WERI-Rb-1 (cell line): ENCODE data around the gene SPAG9.

Source experiments
- DNase-seq: peaks from one replicate; pipeline ENCODE4 v3.0.0-alpha.2; 2020
- H3K27ac ChIP-seq: fragments of 250-450 bp; sonication (Bioruptor Pico); 2 replicates; pipeline ENCODE4 v1.5.1; 2020; ENCODE audit warnings: mild to moderate bottlenecking, moderate library complexity
- H3K27me3 ChIP-seq: fragments of 250-450 bp; sonication (Bioruptor Pico); 2 replicates; pipeline ENCODE4 v1.5.1; 2021; ENCODE audit warnings: mild to moderate bottlenecking, low read depth, moderate library complexity; ENCODE audit not compliant: insufficient read depth, severe bottlenecking
- H3K36me3 ChIP-seq: fragments of 250-450 bp; sonication (Bioruptor Pico); 2 replicates; pipeline ENCODE4 v1.5.1; 2020; ENCODE audit warnings: mild to moderate bottlenecking, moderate library complexity
- H3K4me3 ChIP-seq: 2 replicates; pipeline ENCODE4 v1.5.1; 2011; ENCODE audit warnings: low read depth, mild to moderate bottlenecking, control low read depth, low read length
- H3K9me3 ChIP-seq: fragments of 250-450 bp; sonication (Bioruptor Pico); 2 replicates; pipeline ENCODE4 v1.5.1; 2021; ENCODE audit warnings: mild to moderate bottlenecking, moderate library complexity; ENCODE audit not compliant: severe bottlenecking
- TF ChIP-seq, protein P1 (sequence below): IDR thresholded peaks from 2 replicates; pipeline ENCODE4 v1.5.1; 2011; ENCODE audit warnings: low read depth, mild to moderate bottlenecking, control low read depth, inconsistent platforms, low read length

SPAG9 gene

DNA sequence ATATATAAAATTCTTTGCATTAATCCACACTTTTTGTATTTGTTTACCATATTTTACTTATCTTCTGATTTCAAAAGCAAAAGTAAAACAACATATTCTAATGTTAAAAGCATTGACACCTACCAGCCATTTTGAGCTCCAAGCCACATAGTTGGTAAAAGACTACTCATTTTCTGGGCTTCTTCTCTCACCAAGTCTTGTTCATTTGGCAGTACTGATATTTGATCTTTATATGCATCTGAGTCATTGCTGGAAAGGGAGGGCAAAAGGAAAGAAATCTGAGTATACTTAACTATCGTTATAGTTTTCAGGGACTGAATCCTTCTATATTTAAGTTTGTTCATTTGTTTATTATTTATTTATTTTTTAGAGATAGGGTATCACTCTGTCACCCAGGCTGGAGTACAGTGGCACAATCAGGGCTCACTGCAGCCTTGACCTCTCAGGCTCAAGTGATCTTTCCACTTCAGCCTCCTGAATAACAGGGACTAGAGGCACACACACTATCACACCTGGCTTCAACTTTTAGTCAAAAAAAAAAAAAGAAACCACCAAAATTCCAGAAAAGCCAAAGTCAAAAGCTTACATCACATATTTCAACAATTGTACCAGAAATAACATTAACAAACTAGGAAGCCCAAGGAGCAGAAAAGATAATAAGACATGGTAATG, 133.5 kb downstream of the SPAG9 start:
- no peak for DNase-seq
- Histone ChIP-seq H3K4me3 (no peak overlapping the region), H3K36me3 (peaks cover 95% of the 10 kb centered on the region), H3K27me3 (no peaks in the 10 kb centered on the region), H3K9me3 (no peaks in the 10 kb centered on the region), H3K27ac (no peak overlapping the region)
- TF ChIP-seq, protein P1, sequence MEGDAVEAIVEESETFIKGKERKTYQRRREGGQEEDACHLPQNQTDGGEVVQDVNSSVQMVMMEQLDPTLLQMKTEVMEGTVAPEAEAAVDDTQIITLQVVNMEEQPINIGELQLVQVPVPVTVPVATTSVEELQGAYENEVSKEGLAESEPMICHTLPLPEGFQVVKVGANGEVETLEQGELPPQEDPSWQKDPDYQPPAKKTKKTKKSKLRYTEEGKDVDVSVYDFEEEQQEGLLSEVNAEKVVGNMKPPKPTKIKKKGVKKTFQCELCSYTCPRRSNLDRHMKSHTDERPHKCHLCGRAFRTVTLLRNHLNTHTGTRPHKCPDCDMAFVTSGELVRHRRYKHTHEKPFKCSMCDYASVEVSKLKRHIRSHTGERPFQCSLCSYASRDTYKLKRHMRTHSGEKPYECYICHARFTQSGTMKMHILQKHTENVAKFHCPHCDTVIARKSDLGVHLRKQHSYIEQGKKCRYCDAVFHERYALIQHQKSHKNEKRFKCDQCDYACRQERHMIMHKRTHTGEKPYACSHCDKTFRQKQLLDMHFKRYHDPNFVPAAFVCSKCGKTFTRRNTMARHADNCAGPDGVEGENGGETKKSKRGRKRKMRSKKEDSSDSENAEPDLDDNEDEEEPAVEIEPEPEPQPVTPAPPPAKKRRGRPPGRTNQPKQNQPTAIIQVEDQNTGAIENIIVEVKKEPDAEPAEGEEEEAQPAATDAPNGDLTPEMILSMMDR: no peak

DNA sequence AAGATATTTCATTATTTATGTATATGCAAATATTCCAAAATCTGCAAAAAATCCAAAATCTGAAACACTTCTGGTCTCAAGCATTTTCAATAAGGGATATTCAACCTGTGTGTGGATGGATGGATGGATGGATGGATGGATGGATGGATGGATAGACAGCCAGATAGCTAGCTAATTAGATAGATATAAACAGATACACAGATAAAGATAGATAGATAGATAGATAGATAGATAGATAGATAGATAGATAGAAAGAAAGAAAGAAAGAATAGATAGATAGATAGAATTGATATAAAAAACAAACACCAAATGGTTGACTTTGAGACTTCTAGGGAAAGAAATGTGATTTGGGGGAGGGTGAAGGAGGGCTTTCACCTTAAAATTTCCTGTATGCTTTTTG, 139.4 kb downstream of the SPAG9 start:
- H3K4me3 ChIP-seq: no peak overlapping the region
- H3K27ac ChIP-seq: no peak overlapping the region
- TF ChIP-seq, protein P1: no peak
- no peaks in the 10 kb centered on the region for H3K9me3 ChIP-seq
- peaks cover 92% of the 10 kb centered on the region for H3K36me3 ChIP-seq
- no peak for DNase-seq
- no peaks in the 10 kb centered on the region for H3K27me3 ChIP-seq

DNA sequence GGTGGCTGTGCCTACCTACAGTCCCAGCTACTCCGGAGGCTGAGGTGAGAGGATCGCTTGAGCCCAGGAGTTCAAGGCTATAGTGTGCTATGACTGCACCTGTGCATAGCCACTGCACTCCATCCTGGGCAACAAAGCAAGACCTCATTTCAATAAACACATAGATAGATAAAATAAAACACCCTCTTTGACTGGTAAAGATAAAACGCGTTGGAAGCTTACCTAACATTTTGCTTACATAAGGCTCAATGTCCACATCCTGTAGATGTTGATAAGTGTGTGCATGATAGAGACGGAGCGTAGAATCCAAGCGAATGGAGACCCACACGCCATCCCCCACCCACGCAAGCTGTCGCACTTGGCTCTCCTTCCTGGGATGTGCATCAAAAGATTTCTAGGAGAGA, 141.1 kb downstream of the SPAG9 start:
- DNase-seq: no peak
- Histone ChIP-seq H3K27ac (no peak overlapping the region), H3K27me3 (no peaks in the 10 kb centered on the region), H3K9me3 (no peaks in the 10 kb centered on the region), H3K4me3 (no peak overlapping the region), H3K36me3 (peaks cover 85% of the 10 kb centered on the region)
- TF ChIP-seq, protein P1: no peak

DNA sequence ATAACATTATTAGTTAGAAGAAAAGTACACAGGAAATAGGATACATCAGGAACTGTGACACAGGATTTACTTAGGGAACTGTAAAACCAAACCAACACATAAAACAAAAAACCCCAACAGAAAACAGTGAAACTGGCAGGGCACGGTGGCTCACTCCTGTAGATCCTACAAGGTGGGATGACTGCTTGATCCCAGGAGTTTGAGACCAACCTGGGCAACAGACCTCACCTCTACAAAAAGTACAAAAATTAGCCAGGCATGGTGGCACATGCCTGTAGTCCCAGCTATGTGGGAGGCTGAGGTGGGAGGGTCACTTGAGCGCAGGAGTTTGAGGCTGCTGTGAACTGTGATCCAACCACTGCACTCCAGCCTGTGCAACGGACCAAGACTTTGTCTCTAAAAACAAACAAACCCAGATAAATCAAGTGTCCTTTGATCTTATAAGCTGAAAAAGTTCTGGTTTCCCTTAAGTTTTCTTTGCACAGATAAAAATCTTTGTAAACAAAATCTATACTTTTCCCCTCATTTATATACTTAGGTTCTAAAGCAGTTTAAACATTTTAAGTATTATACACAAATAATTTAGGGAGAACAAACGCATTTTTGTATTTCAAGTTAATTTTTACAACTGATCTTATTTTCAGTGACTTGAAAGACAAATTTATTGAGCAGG, 143.0 kb downstream of the SPAG9 start:
- DNase-seq: no peak
- TF ChIP-seq, protein P1: no peak
- peaks cover 82% of the 10 kb centered on the region for H3K36me3 ChIP-seq

DNA sequence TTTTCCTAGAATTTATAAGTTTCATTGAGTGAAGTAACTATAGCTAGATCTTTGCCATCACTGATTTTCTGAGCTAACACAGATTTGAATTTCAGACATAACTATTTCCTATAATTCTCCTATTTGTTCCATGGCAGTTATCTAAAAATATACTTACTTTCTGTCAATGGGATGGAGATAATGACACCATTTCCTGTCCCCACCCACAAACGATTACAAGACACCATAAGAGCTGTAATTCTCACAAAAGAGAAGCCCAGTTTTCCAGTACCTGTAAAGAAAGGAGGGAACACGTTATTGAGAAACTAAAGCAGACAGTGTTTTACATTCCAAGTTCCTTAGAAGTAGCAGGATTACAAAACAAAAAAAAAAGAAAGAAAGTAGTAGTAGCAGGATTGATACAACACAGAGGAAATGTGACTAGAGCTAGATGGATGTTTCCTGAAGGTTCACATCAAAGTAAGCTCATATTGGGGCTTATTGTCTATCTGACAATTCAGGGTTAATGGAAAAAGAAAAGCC, 143.7 kb downstream of the SPAG9 start:
- peaks cover 76% of the 10 kb centered on the region for H3K36me3 ChIP-seq
- H3K4me3 ChIP-seq: no peak overlapping the region
- DNase-seq: no peak
- H3K9me3 ChIP-seq: no peaks in the 10 kb centered on the region
- H3K27me3 ChIP-seq: no peaks in the 10 kb centered on the region
- TF ChIP-seq, protein P1: no peak
- no peak overlapping the region for H3K27ac ChIP-seq

More for the DNA sequence above, 143.0 kb downstream of the SPAG9 start:
- Histone ChIP-seq H3K27me3 (no peaks in the 10 kb centered on the region), H3K9me3 (no peaks in the 10 kb centered on the region), H3K27ac (no peak overlapping the region), H3K4me3 (no peak overlapping the region)
